Measurements from ENCODE around the gene NOVA2.

Gene NOVA2

GRCh38 chr19:45999653-46000121, 26.0 kb upstream of the NOVA2 start:
- peak; percentile 55 for DNase-seq

DNA sequence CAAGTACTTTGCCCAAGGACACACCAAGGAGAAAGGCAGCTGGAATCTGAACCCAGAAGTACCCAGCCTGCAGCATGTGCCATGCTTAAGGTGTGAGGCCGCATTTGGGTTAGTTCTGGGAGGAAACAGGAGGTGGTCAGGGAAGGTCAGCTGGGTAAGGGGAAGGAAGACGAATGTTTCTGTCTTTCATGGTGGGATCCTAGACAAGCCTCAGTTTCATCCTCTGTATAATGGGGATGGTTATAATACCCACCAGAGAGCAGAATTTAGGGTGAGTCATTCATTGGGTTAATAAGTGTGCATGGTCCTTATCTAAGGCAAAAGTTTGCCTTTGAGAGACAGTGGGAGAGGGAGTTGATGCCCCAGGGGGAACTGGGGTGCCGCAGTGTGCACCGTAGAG, 25.2 kb upstream of the NOVA2 start:
- DNase-seq: no peak

GRCh38 chr19:45996933-45997332, 23.3 kb upstream of the NOVA2 start:
- no peak for DNase-seq

DNA sequence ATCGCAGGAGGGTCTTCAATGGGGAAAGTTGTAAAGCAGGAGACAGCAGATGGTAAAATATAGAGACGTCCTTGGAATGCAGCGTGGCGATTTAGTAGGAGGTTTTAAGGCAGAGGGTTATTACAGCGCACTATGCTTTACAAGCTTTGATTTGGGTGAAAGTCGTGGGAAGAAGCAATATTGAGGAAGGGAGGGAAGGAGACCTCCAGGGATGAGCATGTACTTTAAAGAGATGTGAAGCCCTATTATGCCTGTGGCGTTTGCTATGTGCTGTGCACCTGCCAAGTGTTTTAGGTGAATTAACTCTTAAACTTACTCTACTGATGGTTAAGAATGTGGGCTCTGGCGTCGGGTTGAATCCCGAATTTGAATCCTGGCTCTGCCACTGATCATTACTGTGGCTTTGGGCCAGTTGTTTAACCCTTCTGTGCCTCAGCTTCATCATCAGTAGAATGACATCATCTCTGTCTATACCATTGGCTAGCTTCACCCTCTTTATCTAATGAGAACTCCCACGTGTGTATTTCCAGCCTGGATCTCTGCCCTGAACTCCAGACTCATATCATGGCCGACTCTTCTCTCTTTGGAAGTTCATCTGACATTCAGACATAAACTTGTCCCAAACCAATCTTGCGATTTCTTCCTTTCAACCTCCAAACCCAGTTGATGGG, 22.2 kb upstream of the NOVA2 start:
- DNase-seq: peak; percentile 28

DNA sequence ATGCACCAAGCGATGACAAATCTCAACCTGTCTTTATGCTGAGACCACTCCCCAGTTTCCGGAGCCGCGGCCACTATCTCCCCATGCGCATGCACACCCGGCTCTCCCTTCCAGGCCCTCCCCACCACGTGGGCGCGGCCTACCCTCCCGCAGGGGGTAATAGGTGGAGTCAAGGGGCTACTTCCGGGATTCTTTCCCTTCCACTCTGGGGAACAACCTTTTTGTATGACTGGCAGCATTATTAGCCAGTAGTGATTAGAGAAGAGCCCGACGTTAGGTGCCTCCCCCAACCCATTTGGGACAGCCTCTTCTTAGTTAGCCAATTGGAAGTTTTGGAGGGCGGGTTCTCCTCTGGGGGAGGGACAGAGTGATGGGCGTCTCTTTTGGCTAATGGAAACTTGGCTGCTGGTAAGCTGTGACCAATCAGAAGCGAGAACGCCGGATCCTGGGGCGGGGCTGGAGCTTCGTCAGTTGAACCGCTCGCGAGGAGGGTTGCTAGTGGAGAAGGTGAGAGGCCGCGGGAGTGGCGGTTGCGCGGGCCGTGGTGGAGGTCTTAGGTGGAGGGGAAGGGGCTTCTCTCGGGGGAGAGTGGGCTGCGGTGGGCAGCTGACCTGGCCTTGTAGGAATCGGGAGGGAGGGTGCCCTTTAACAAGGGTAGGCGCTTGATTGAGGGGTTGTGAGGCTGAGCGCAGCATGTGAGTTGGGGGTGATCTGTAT, 21.5 kb upstream of the NOVA2 start, which contains the start of gene CCDC61:
Gene CCDC61 (plus strand): TSS at position 470 of the 717 bp plus-strand sequence. CDS start 7,552 bp downstream, outside the sequence.
- peak; percentile 100 for DNase-seq

DNA sequence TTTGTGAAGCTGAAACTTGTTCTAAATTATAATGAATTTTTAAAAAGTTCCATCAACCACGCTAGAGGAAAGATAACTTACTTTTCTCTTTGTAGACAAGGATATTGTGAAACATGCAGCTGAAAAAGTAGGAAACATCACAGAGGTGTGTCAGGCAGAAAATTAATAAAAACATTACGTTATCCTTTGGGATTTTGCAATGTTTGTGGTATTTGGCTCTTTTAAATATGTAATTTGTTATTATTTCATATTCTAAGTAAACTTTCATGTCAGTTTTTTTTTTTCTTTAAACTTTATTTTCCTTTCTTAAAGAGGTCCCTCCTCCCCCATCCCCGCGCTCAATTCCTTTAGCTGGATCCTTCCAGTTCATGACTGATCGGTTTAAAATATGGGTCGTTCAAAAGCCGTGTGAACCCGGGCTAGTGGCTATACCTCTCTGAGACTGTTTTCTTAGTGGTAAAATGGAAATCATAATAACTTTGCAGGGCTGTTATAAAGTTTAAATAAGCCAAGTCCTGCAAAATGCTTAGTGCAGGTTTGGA, 20.9 kb upstream of the NOVA2 start:
- DNase-seq: no peak

- no peak for DNase-seq
These were observed 16.6 kb upstream of the NOVA2 start for GRCh38 chr19:45990113-45990728.

DNA sequence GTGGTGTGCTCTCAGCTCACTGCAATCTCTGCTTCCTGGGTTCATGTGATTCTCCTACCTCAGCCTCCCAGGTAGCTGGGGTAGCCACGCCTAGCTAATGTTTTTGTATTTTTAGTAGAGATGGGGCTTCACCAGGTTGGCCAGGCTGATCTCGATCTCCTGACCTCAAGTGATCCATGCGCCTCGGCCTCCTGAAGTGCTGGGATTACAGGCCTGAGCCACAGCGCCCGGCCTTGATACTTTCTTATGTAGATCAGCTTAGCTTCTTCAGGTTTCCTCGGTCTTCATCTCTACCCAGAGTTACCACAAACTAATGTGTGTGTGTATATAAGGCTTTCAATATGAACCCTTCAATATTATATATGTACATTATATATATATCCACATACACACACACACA, 11.7 kb upstream of the NOVA2 start:
- DNase-seq: no peak

- DNase-seq: no peak
These were observed 7.7 kb upstream of the NOVA2 start for GRCh38 chr19:45981350-45981749.

GRCh38 chr19:45978156-45978555, 4.5 kb upstream of the NOVA2 start:
- DNase-seq: no peak

GRCh38 chr19:45976178-45976577, 2.5 kb upstream of the NOVA2 start:
- no peak for DNase-seq

- DNase-seq: no peak
These were observed 1.8 kb upstream of the NOVA2 start for GRCh38 chr19:45975306-45976070.

- DNase-seq: no peak
These were observed 621 bp downstream of the NOVA2 start for GRCh38 chr19:45972947-45973540.

GRCh38 chr19:45972081-45972946, 1.4 kb downstream of the NOVA2 start:
- DNase-seq: no peak

DNA sequence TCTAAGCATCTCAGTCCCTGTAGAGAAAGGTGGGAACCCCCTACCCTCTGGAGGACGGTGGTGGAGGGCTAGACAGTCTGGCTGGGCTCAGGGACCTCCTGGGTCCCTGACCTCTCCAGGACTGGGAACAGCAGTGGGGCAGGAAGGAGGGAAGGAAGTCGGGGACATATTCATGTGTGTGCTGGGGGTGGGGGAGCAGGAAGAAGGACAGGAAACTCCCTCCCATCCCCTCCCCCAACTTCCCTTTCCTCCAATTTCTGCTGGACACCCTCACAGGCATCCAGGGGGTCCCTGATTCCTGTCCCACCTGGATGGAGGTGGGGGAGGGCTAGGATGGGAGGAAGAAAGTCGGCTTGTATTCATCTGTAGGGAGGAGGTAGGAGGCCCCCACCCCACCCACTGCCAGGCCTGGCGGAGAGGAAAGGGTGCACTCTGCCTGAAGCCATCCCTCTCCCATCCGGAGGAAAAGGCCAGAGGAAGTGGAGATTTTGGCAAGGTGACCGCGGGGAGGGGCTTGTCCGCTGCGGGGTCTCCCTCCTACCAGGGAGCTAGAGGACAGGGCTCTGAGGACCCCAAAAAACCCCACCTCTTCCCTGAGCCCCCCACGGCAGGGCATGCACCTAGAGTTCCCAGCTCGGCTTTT, 2.3 kb downstream of the NOVA2 start:
- no peak for DNase-seq

DNA sequence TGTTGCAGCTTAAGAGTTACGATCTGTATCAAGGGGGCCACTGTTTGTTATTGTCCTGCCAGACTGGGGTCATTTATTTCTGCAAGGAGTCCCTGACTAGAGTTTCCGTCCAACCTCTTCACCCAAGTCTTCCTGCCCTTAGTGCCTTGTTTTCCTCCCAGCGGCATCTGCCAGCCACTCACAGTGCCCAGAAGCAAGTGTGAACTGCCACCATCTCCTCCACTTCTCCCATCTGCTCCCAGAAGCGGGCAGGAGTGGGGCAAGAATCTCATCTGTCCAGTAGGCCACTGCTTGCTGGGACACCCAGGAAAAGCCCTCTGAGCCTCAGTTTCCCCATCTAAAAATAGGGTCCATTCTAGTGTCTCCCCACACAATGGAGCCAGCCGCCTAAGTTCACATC, 4.0 kb downstream of the NOVA2 start:
- DNase-seq: no peak

- DNase-seq: no peak
These were observed 5.0 kb downstream of the NOVA2 start for GRCh38 chr19:45968626-45969025.

- DNase-seq: no peak
These were observed 6.4 kb downstream of the NOVA2 start for GRCh38 chr19:45967246-45967645.

- no peak for DNase-seq
These were observed 11.6 kb downstream of the NOVA2 start for GRCh38 chr19:45962021-45962420.

DNA sequence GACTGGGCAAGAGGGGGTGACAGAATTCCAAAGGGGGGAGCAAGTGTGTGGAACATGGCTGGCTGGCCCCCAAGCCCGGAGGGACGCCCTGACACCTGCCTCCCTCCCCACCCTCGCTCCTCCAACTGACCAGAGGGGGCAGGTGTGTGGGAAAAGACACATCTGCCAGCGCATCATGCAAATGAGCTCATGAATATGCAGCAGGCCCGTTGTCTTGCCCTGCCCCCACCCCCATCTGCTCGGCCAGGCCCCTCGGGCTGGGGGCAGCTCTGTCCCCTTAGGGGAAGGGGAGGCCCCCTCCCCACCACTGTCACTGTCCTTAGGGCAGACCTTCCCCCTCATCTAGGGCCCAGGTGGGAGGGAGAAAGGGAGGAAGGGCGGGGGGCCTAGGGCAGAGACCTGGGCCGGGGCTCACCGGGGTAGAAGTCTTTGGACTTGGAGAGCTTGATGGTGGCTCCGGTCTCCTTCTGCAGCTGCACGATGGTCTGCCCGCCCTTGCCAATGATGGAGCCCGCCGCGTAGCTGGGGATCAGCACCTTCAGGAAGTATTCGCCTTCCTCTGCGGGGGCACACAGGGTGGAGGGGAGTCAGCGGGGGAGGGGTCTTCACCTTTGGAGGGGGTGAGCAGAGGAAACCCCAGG, 12.9 kb downstream of the NOVA2 start:
- DNase-seq: no peak

Data from EL (cell line).